ENCODE data around the gene OXSR1. TPM values are rescaled to one million over a fixed set of nuclear protein-coding genes. Genes with fewer than 3 reads are reported as not detected.
A peak's percentile ranks its signal among the peaks of the same experiment; 100 is the strongest.

The OXSR1 gene
- total RNA-seq, 1 donor from 2014 or later, result 22.4 TPM

- ATAC-seq (no peak), DNase-seq (no peak)
- intact Hi-C loops (cut with micrococcal nuclease), result no loop called here
These were observed 25.7 kb upstream of the OXSR1 start for GRCh38 chr3:38139652-38140051.

- intact Hi-C loops (cut with micrococcal nuclease), result no loop called here
- ATAC-seq, result no peak
- no peak for DNase-seq
These were observed 24.8 kb upstream of the OXSR1 start for GRCh38 chr3:38140326-38141172.

- DNase-seq, result no peak
- intact Hi-C loops (cut with micrococcal nuclease), result no loop called here
- no peak for ATAC-seq
These were observed 24.0 kb upstream of the OXSR1 start for GRCh38 chr3:38141173-38141951.

GRCh38 chr3:38141952-38142273, 23.4 kb upstream of the OXSR1 start:
- DNase-seq (no peak), ATAC-seq (no peak)
- intact Hi-C loops (cut with micrococcal nuclease), result no loop called here

- ATAC-seq (no peak), DNase-seq (no peak)
- intact Hi-C loops (cut with micrococcal nuclease), result no loop called here
These were observed 22.4 kb upstream of the OXSR1 start for GRCh38 chr3:38142959-38143358.

- ATAC-seq (no peak), DNase-seq (no peak)
- intact Hi-C loops (cut with micrococcal nuclease), result no loop called here
These were observed 21.8 kb upstream of the OXSR1 start for GRCh38 chr3:38143511-38143910.

GRCh38 chr3:38146504-38146903, 18.8 kb upstream of the OXSR1 start:
- DNase-seq, result no peak
- no peak for ATAC-seq
- intact Hi-C loops (cut with micrococcal nuclease), result no loop called here

- no peak for ATAC-seq
- intact Hi-C loops (cut with micrococcal nuclease), result no loop called here
- DNase-seq, result no peak
These were observed 17.9 kb upstream of the OXSR1 start for GRCh38 chr3:38147421-38147820.

GRCh38 chr3:38148311-38148882, 16.9 kb upstream of the OXSR1 start:
- intact Hi-C loops (cut with micrococcal nuclease), result no loop called here
- DNase-seq (no peak), ATAC-seq (no peak)

- DNase-seq (no peak), ATAC-seq (no peak)
- intact Hi-C loops (cut with micrococcal nuclease), result no loop called here
These were observed 15.6 kb upstream of the OXSR1 start for GRCh38 chr3:38149708-38150107.

GRCh38 chr3:38150780-38151528, 14.4 kb upstream of the OXSR1 start:
- intact Hi-C loops (cut with micrococcal nuclease), result no loop called here
- no peak for ATAC-seq
- DNase-seq, result no peak

GRCh38 chr3:38151667-38152265, 13.6 kb upstream of the OXSR1 start:
- DNase-seq (no peak), ATAC-seq (no peak)
- intact Hi-C loops (cut with micrococcal nuclease), result no loop called here

- no peak for DNase-seq
- no peak for ATAC-seq
- intact Hi-C loops (cut with micrococcal nuclease), result no loop called here
These were observed 12.7 kb upstream of the OXSR1 start for GRCh38 chr3:38152609-38153008.

GRCh38 chr3:38153221-38153620, 12.1 kb upstream of the OXSR1 start:
- no peak for DNase-seq
- ATAC-seq, result no peak
- intact Hi-C loops (cut with micrococcal nuclease), result no loop called here

- ATAC-seq (peak; percentile 17), DNase-seq (no peak)
- intact Hi-C loops (cut with micrococcal nuclease), result no loop called here
These were observed 11.3 kb upstream of the OXSR1 start for GRCh38 chr3:38154033-38154494.

- intact Hi-C loops (cut with micrococcal nuclease), result no loop called here
- ATAC-seq, result no peak
These were observed 10.6 kb upstream of the OXSR1 start for GRCh38 chr3:38154625-38155255.

GRCh38 chr3:38155825-38156224, 9.5 kb upstream of the OXSR1 start:
- ATAC-seq (no peak), DNase-seq (no peak)
- intact Hi-C loops (cut with micrococcal nuclease), result no loop called here

More at GRCh38 chr3:38154625-38155255, 10.6 kb upstream of the OXSR1 start:
- no peak for DNase-seq

GRCh38 chr3:38157117-38157516, 8.2 kb upstream of the OXSR1 start:
- no peak for ATAC-seq
- DNase-seq, result no peak
- intact Hi-C loops (cut with micrococcal nuclease), result no loop called here

- intact Hi-C loops (cut with micrococcal nuclease), result no loop called here
- ATAC-seq, result no peak
- no peak for DNase-seq
These were observed 7.7 kb upstream of the OXSR1 start for GRCh38 chr3:38157595-38157994.

Measured in left ventricle myocardium superior (tissue), 1 donor.